Panc1 (cell line): ENCODE data around the gene RFX2. TPM values are rescaled to one million over a fixed set of nuclear protein-coding genes. Genes with fewer than 3 reads are reported as not detected.

ENCODE experiments used
- ATAC-seq: fragments of 200-7000 bp; cut with Tn5 transposase; 2 replicates; pipeline ENCODE4 v1.9.1; 2020; ENCODE audit warnings: mild to moderate bottlenecking, moderate library complexity
- BruUV-seq: library from RNA; stranded (reverse); fragments of 400-500 nt; replicated peaks from 2 replicates; lab custom pipeline; 2021; lab: Mats Ljungman, UMichigan
- CTCF ChIA-PET: fragments of 300-600 bp; sonication (Branson Sonifier 250); formaldehyde crosslinking; loops from one replicate; lab custom pipeline; 2022; ENCODE audit warnings: antibody characterized with exemption; lab: Charles Lee
- POLR2A ChIA-PET: fragments of 300-600 bp; sonication (Branson Sonifier 250); formaldehyde crosslinking; loops from one replicate; lab custom pipeline; 2022; ENCODE audit warnings: antibody characterized with exemption; lab: Charles Lee
- DNase-seq: peaks from one replicate; pipeline ENCODE4 v3.0.0-alpha.2; 2010; ENCODE audit warnings: low read depth, low spot score
- H3K27ac ChIP-seq: 2 replicates; pipeline ENCODE4 v1.5.1; 2011; ENCODE audit warnings: mild to moderate bottlenecking, low read length, inconsistent platforms
- H3K27me3 ChIP-seq: fragments of 200-500 bp; sonication (Bioruptor generic); 2 replicates; pipeline ENCODE4 v1.6.0; 2014; ENCODE audit warnings: low read length, inconsistent platforms; ENCODE audit not compliant: control insufficient read depth, insufficient read depth
- H3K36me3 ChIP-seq: fragments of 200-500 bp; sonication (Bioruptor generic); 2 replicates; pipeline ENCODE4 v1.5.1; 2014; ENCODE audit warnings: inconsistent platforms, mild to moderate bottlenecking, low read length, moderate library complexity; ENCODE audit not compliant: control insufficient read depth, insufficient read depth
- H3K4me1 ChIP-seq: 2 replicates; pipeline ENCODE4 v1.5.1; 2011; ENCODE audit warnings: inconsistent platforms, mild to moderate bottlenecking, low read length, moderate library complexity; ENCODE audit not compliant: control insufficient read depth, insufficient read depth
- H3K4me3 ChIP-seq, 2 experiments: 2 replicates each; pipeline ENCODE4 v1.5.1; 2011 to 2012; ENCODE audit warnings: low read depth in 2 of 2, low read length in 2 of 2, mild to moderate bottlenecking in 2 of 2, inconsistent platforms in 1 of 2, moderate library complexity in 1 of 2
- H3K9me3 ChIP-seq: fragments of 200-500 bp; sonication (Bioruptor generic); 2 replicates; pipeline ENCODE4 v1.5.1; 2014; ENCODE audit warnings: low read depth, mild to moderate bottlenecking, inconsistent platforms, low read length, moderate library complexity; ENCODE audit not compliant: control insufficient read depth, insufficient read depth
- POLR2AphosphoS5 ChIP-seq: IDR thresholded peaks from 2 replicates; pipeline ENCODE4 v1.6.1; 2012; ENCODE audit warnings: mild to moderate bottlenecking, low read depth, low read length, moderate library complexity
- SIN3A ChIP-seq: IDR thresholded peaks from 2 replicates; pipeline ENCODE4 v1.6.1; 2012; ENCODE audit warnings: low read depth, mild to moderate bottlenecking, low read length, moderate library complexity, borderline replicate concordance; ENCODE audit not compliant: insufficient read depth
- TCF7L2 ChIP-seq: IDR thresholded peaks from 2 replicates; pipeline ENCODE4 v1.6.1; 2011; ENCODE audit warnings: mild to moderate bottlenecking, low read depth, low read length, inconsistent platforms
- in situ Hi-C: cut with HindIII; loops from 2 replicates; pipeline ENCODE4 v1.10.0; 2016; ENCODE audit warnings: low sequenced_read_pairs, low pct_unique_long_range_greater_than_20kb
- intact Hi-C: fragments of 100-400 bp; cut with micrococcal nuclease; formaldehyde crosslinking; loops from one replicate; pipeline ENCODE4 v1.10.0; 2022; ENCODE audit not compliant: unreplicated experiment
- total RNA-seq: library from RNA; stranded (reverse); gene quantifications from one replicate; pipeline ENCODE4 v1.2.1, GENCODE V29; 2021; ENCODE audit not compliant: unreplicated experiment
- TF ChIP-seq, protein P1 (sequence below), 2 experiments: IDR thresholded peaks; 2 replicates each; pipeline ENCODE4 v1.6.1; 2011 to 2012; ENCODE audit warnings: low read depth in 2 of 2, control low read depth in 1 of 2, low read length in 1 of 2, mild to moderate bottlenecking in 1 of 2, moderate library complexity in 1 of 2; ENCODE audit not compliant: insufficient read depth in 1 of 2
- TF ChIP-seq, protein P2 (sequence below): fragments of 450-650 bp; IDR thresholded peaks from 2 replicates; pipeline ENCODE4 v1.5.1; 2017; ENCODE audit warnings: mild to moderate bottlenecking

Gene RFX2
- total RNA-seq, 1 experiment from 2014 or later, result 8.0 TPM

GRCh38 chr19:5993201-5993600 lies 117.1 kb downstream of the RFX2 start:
- Histone ChIP-seq H3K9me3 (no peaks in the 10 kb centered on the region), H3K27ac (no peak overlapping the region), H3K27me3 (no peaks in the 10 kb centered on the region), H3K36me3 (no peaks in the 10 kb centered on the region), H3K4me3 (no peak overlapping the region), H3K4me1 (peaks cover 5% of the 10 kb centered on the region; the same call in 1 of the 2 replicates)
- BruUV-seq, result no TSS peak
- in situ Hi-C loops (no loop called here), intact Hi-C loops (no loop called here)
- ATAC-seq (no peak), DNase-seq (no peak)
- POLR2A ChIA-PET, result no interaction called here
- no peak for TF ChIP-seq TCF7L2
- no peak for TF ChIP-seq SIN3A
- TF ChIP-seq, protein P1, sequence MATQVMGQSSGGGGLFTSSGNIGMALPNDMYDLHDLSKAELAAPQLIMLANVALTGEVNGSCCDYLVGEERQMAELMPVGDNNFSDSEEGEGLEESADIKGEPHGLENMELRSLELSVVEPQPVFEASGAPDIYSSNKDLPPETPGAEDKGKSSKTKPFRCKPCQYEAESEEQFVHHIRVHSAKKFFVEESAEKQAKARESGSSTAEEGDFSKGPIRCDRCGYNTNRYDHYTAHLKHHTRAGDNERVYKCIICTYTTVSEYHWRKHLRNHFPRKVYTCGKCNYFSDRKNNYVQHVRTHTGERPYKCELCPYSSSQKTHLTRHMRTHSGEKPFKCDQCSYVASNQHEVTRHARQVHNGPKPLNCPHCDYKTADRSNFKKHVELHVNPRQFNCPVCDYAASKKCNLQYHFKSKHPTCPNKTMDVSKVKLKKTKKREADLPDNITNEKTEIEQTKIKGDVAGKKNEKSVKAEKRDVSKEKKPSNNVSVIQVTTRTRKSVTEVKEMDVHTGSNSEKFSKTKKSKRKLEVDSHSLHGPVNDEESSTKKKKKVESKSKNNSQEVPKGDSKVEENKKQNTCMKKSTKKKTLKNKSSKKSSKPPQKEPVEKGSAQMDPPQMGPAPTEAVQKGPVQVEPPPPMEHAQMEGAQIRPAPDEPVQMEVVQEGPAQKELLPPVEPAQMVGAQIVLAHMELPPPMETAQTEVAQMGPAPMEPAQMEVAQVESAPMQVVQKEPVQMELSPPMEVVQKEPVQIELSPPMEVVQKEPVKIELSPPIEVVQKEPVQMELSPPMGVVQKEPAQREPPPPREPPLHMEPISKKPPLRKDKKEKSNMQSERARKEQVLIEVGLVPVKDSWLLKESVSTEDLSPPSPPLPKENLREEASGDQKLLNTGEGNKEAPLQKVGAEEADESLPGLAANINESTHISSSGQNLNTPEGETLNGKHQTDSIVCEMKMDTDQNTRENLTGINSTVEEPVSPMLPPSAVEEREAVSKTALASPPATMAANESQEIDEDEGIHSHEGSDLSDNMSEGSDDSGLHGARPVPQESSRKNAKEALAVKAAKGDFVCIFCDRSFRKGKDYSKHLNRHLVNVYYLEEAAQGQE (IDR thresholded peaks at IDR 0.05; ENCODE audit: insufficient read depth in 1 of 2, low read depth in 2 of 2, low read length in 1 of 2), result no peak
- TF ChIP-seq, protein P2, sequence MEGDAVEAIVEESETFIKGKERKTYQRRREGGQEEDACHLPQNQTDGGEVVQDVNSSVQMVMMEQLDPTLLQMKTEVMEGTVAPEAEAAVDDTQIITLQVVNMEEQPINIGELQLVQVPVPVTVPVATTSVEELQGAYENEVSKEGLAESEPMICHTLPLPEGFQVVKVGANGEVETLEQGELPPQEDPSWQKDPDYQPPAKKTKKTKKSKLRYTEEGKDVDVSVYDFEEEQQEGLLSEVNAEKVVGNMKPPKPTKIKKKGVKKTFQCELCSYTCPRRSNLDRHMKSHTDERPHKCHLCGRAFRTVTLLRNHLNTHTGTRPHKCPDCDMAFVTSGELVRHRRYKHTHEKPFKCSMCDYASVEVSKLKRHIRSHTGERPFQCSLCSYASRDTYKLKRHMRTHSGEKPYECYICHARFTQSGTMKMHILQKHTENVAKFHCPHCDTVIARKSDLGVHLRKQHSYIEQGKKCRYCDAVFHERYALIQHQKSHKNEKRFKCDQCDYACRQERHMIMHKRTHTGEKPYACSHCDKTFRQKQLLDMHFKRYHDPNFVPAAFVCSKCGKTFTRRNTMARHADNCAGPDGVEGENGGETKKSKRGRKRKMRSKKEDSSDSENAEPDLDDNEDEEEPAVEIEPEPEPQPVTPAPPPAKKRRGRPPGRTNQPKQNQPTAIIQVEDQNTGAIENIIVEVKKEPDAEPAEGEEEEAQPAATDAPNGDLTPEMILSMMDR, result no peak
- no peak for TF ChIP-seq POLR2AphosphoS5
- CTCF ChIA-PET, result no interaction called here

GRCh38 chr19:5992756-5993155 lies 117.5 kb downstream of the RFX2 start:
- CTCF ChIA-PET, result no interaction called here

More at GRCh38 chr19:5992756-5993155, 117.5 kb downstream of the RFX2 start:
- Histone ChIP-seq H3K36me3 (no peaks in the 10 kb centered on the region), H3K9me3 (no peaks in the 10 kb centered on the region), H3K27ac (no peak overlapping the region), H3K4me1 (peaks cover 5% of the 10 kb centered on the region; the same call in 1 of the 2 replicates), H3K4me3 (no peak overlapping the region), H3K27me3 (no peaks in the 10 kb centered on the region)
- BruUV-seq, result no TSS peak
- intact Hi-C loops (no loop called here), in situ Hi-C loops (no loop called here)
- DNase-seq, result no peak
- TF ChIP-seq, protein P1 (IDR thresholded peaks at IDR 0.05; ENCODE audit: insufficient read depth in 1 of 2, low read depth in 2 of 2, low read length in 1 of 2), result no peak
- TF ChIP-seq TCF7L2 (no peak), POLR2AphosphoS5 (no peak), SIN3A (no peak)
- TF ChIP-seq, protein P2, result no peak
- POLR2A ChIA-PET, result interaction anchor here (0.6 kb wide), 1 partner anchor 1890 kb away, joined by 10 read pairs; no protein-coding TSS in a partner anchor
- no peak for ATAC-seq
